NCI-H748 treated with DMSO at 0.1 percent for 48 hours (cell line): ENCODE measurements around the gene CNGB1.
"Not testable (repeated sequence)": the region's sequence is repeated elsewhere in the genome, so short reads cannot be mapped to it uniquely, and the experiment has no call there.

ENCODE experiments used
- DNase-seq: peaks from one replicate; lab custom pipeline; 2025; lab: John Stamatoyannopoulos, UW

The CNGB1 gene

GRCh38 chr16:57925310-57925709 lies 45.6 kb downstream of the CNGB1 start:
- DNase-seq = no peak

GRCh38 chr16:57924514-57924913 lies 46.4 kb downstream of the CNGB1 start:
- DNase-seq = no peak

- DNase-seq = no peak
Observed at GRCh38 chr16:57923841-57924240, 47.1 kb downstream of the CNGB1 start.

GRCh38 chr16:57923418-57923817 lies 47.5 kb downstream of the CNGB1 start:
- no peak for DNase-seq

- no peak for DNase-seq
Observed at GRCh38 chr16:57920880-57921229, 50.1 kb downstream of the CNGB1 start.

GRCh38 chr16:57920215-57920879 lies 50.6 kb downstream of the CNGB1 start:
- no peak for DNase-seq

GRCh38 chr16:57918994-57919393 lies 51.9 kb downstream of the CNGB1 start:
- DNase-seq = no peak

- DNase-seq = no peak
Observed at GRCh38 chr16:57918444-57918843, 52.5 kb downstream of the CNGB1 start.

- not testable (repeated sequence) for DNase-seq
Observed at GRCh38 chr16:57917929-57918328, 53.0 kb downstream of the CNGB1 start.

GRCh38 chr16:57917489-57917888 lies 53.4 kb downstream of the CNGB1 start:
- DNase-seq = not testable (repeated sequence)

GRCh38 chr16:57916735-57917438 lies 54.0 kb downstream of the CNGB1 start:
- no peak for DNase-seq

- no peak for DNase-seq
Observed at GRCh38 chr16:57915811-57916488, 55.0 kb downstream of the CNGB1 start.

- no peak for DNase-seq
Observed at GRCh38 chr16:57915267-57915666, 55.7 kb downstream of the CNGB1 start.

GRCh38 chr16:57914244-57915173 lies 56.4 kb downstream of the CNGB1 start:
- DNase-seq = no peak

- DNase-seq = no peak
Observed at GRCh38 chr16:57912529-57913260, 58.2 kb downstream of the CNGB1 start.

- no peak for DNase-seq
Observed at GRCh38 chr16:57911743-57912142, 59.2 kb downstream of the CNGB1 start.

GRCh38 chr16:57910696-57911095 lies 60.2 kb downstream of the CNGB1 start:
- no peak for DNase-seq

- DNase-seq = no peak
Observed at GRCh38 chr16:57908409-57908987, 62.4 kb downstream of the CNGB1 start.

GRCh38 chr16:57906382-57907316 lies 64.3 kb downstream of the CNGB1 start:
- no peak for DNase-seq

GRCh38 chr16:57904101-57904500 lies 66.8 kb downstream of the CNGB1 start:
- DNase-seq = no peak
